A673 (cell line): Measurements from ENCODE around the gene CRACDL. TPM values are rescaled to one million over a fixed set of nuclear protein-coding genes. Genes with fewer than 3 reads are reported as not detected.

Experiments
- BruUV-seq: library from RNA; stranded (reverse); fragments of 400-500 nt; replicated peaks from 2 replicates; lab custom pipeline; 2021; lab: Mats Ljungman, UMichigan
- CTCF ChIA-PET: fragments of 300-600 bp; sonication (Branson Sonifier 250); formaldehyde crosslinking; loops from one replicate; lab custom pipeline; 2022; ENCODE audit warnings: antibody characterized with exemption; lab: Charles Lee
- POLR2A ChIA-PET: fragments of 300-600 bp; sonication (Branson Sonifier 250); formaldehyde crosslinking; loops from one replicate; lab custom pipeline; 2022; ENCODE audit warnings: antibody characterized with exemption; ENCODE audit not compliant: low non-redundant PET; lab: Charles Lee
- DNase-seq: peaks from one replicate; pipeline ENCODE4 v3.0.0-alpha.2; 2015; ENCODE audit warnings: low spot score
- H3K27ac ChIP-seq: fragments of 200-600 bp; sonication (generic); 2 replicates; pipeline ENCODE4 v1.5.1; 2016; ENCODE audit warnings: mixed run types, low read depth, mild to moderate bottlenecking, mixed read lengths, antibody characterized with exemption, low read length; ENCODE audit not compliant: poor library complexity, severe bottlenecking
- H3K27me3 ChIP-seq: fragments of 200-600 bp; sonication (generic); replicated peaks from 2 replicates; pipeline ENCODE4 v1.6.1; 2017; ENCODE audit warnings: mixed run types, low read depth, mild to moderate bottlenecking, mixed read lengths, antibody characterized with exemption, low read length; ENCODE audit not compliant: insufficient read depth, poor library complexity
- H3K36me3 ChIP-seq: fragments of 200-600 bp; sonication (generic); 2 replicates; pipeline ENCODE4 v1.6.1; 2016; ENCODE audit warnings: mixed run types, mild to moderate bottlenecking, mixed read lengths, antibody characterized with exemption, low read length; ENCODE audit not compliant: insufficient read depth, poor library complexity, severe bottlenecking
- H3K4me1 ChIP-seq: fragments of 200-600 bp; sonication (generic); 2 replicates; pipeline ENCODE4 v1.6.1; 2017; ENCODE audit warnings: mixed run types, mild to moderate bottlenecking, mixed read lengths, antibody characterized with exemption, low read length; ENCODE audit not compliant: insufficient read depth, poor library complexity, severe bottlenecking
- H3K4me3 ChIP-seq: fragments of 200-600 bp; sonication (generic); 2 replicates; pipeline ENCODE4 v1.5.1; 2016; ENCODE audit warnings: low read depth, mixed run types, mild to moderate bottlenecking, mixed read lengths, low read length; ENCODE audit not compliant: poor library complexity, severe bottlenecking
- H3K9me3 ChIP-seq: fragments of 200-600 bp; sonication (generic); 2 replicates; pipeline ENCODE4 v1.6.1; 2016; ENCODE audit warnings: mixed run types, low read depth, mild to moderate bottlenecking, mixed read lengths, antibody characterized with exemption, low read length; ENCODE audit not compliant: poor library complexity, severe bottlenecking
- EZH2 ChIP-seq: fragments of 200-600 bp; sonication (generic); IDR thresholded peaks from 2 replicates; pipeline ENCODE4 v1.6.1; 2017; ENCODE audit warnings: borderline replicate concordance, low read depth, mild to moderate bottlenecking, mixed read lengths, antibody characterized with exemption, low read length; ENCODE audit not compliant: poor library complexity, severe bottlenecking
- intact Hi-C: fragments of 100-400 bp; cut with micrococcal nuclease; formaldehyde crosslinking; loops from one replicate; pipeline ENCODE4 v1.10.0; 2022; ENCODE audit not compliant: unreplicated experiment
- total RNA-seq: library from RNA; stranded (reverse); gene quantifications from 2 replicates; pipeline ENCODE4 v1.2.3, GENCODE V29; 2021
- TF ChIP-seq, protein P1 (sequence below): fragments of 300-800, 200-600 bp; sonication (generic); conservative IDR thresholded peaks from 2 replicates; pipeline ENCODE4 v1.5.1; 2017; ENCODE audit warnings: low read depth, mild to moderate bottlenecking, antibody characterized with exemption, low read length, moderate library complexity, mixed read lengths

The CRACDL gene
- total RNA-seq, 1 experiment from 2014 or later, result not detected

DNA sequence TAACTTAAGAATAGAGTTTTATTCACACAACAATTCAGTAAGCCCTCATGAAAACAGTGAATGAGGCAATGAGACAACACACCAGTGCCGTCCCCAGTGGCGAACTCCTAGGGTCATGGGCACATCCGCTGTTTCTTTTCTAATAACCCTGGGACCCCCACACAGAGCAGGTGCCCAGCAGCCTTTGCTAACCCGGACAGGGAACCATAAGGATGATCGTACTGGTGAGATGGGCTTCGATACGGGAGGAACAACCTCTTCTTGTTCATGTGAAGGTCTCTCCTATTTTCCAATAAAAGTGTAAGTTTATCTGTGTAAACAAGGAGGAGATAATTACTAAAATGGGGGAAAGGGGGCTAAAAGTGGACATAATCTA is 107.7 kb downstream of the CRACDL start:
- Histone ChIP-seq H3K4me1 (no peaks in the 10 kb centered on the region), H3K4me3 (no peak overlapping the region), H3K36me3 (no peaks in the 10 kb centered on the region), H3K27me3 (peaks cover 20% of the 10 kb centered on the region), H3K27ac (no peak overlapping the region), H3K9me3 (no peaks in the 10 kb centered on the region)
- ChIA-PET POLR2A (no interaction called here), CTCF (interaction anchor here (1.5 kb wide), 1 partner anchor 179 kb away, joined by 3 read pairs; no protein-coding TSS in a partner anchor)
- no TSS peak for BruUV-seq
- DNase-seq, result no peak
- TF ChIP-seq EZH2, result no peak
- TF ChIP-seq, protein P1, sequence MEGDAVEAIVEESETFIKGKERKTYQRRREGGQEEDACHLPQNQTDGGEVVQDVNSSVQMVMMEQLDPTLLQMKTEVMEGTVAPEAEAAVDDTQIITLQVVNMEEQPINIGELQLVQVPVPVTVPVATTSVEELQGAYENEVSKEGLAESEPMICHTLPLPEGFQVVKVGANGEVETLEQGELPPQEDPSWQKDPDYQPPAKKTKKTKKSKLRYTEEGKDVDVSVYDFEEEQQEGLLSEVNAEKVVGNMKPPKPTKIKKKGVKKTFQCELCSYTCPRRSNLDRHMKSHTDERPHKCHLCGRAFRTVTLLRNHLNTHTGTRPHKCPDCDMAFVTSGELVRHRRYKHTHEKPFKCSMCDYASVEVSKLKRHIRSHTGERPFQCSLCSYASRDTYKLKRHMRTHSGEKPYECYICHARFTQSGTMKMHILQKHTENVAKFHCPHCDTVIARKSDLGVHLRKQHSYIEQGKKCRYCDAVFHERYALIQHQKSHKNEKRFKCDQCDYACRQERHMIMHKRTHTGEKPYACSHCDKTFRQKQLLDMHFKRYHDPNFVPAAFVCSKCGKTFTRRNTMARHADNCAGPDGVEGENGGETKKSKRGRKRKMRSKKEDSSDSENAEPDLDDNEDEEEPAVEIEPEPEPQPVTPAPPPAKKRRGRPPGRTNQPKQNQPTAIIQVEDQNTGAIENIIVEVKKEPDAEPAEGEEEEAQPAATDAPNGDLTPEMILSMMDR, result no peak
- intact Hi-C loops, result no loop called here

DNA sequence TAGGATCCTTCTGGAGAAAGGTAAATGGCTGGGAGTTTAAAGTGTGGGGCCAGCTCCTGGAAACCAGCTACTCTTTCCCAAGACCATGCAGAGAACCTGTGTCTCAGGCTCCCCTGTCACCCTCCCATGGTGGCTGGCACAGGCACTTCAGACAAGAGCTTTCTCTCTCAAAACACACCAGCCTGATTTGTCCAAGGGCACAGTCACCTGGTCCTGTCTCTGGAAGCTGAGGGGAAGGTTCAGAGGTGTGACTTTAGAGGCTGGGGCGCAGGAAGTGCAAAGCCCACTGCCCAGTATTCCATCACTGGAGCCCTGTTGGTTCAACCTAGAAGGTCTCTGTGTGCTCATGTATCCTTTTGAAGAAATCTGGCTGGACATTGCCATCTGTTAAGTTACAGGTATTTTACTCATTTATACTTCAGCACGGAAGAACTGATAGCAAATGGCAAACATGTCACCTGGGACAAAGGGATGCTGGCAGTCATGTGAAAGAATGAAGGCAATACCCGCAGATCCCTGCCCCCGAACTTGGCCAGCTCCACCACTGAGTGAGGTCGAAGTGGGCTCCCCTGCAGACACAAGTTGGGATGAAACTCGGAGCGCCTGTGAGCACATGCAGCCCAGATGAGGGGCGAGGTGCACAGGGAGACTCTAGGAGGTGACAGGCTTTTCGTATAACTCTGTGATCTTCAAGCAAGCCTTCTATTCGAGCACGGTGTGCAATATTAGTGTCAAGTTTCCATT is 108.2 kb downstream of the CRACDL start:
- BruUV-seq, result no TSS peak
- H3K9me3 ChIP-seq, result no peaks in the 10 kb centered on the region
- no peak overlapping the region for H3K4me3 ChIP-seq
- no peaks in the 10 kb centered on the region for H3K36me3 ChIP-seq
- H3K27me3 ChIP-seq, result peaks cover 25% of the 10 kb centered on the region
- intact Hi-C loops, result no loop called here
- TF ChIP-seq, protein P1, result no peak
- POLR2A ChIA-PET, result no interaction called here
- CTCF ChIA-PET, result no interaction called here
- H3K27ac ChIP-seq, result no peak overlapping the region
- H3K4me1 ChIP-seq, result peaks cover 4% of the 10 kb centered on the region
- no peak for DNase-seq

DNA sequence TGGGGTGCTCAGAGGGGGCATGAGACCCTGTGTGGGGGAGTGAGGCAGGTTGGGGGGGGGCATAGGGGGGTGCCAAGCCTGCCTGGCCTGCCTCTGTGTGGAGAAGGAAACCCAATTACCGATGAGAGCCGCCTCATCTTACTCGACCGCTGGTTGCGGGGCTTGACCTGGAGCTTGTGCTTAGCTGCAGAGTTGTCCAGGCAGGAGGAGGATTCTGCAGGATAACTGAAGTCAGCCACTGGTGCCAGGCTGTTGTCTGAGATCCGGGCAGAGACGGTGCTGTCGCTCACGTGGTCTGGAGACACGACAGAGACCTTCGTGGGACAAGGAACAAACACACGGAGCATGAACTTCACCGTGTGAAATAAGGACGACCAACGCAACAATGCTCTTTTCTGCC is 109.2 kb downstream of the CRACDL start:
- peaks cover 5% of the 10 kb centered on the region for H3K4me1 ChIP-seq
- no peaks in the 10 kb centered on the region for H3K9me3 ChIP-seq
- H3K4me3 ChIP-seq, result no peak overlapping the region
- H3K27ac ChIP-seq, result no peak overlapping the region
- TF ChIP-seq, protein P1, result no peak
- no peak for TF ChIP-seq EZH2
- BruUV-seq, result no TSS peak
- intact Hi-C loops, result no loop called here
- peaks cover 28% of the 10 kb centered on the region for H3K27me3 ChIP-seq
- POLR2A ChIA-PET, result no interaction called here
- no peaks in the 10 kb centered on the region for H3K36me3 ChIP-seq
- CTCF ChIA-PET, result no interaction called here
- DNase-seq, result no peak
